A673 (cell line): ENCODE results near the gene PLA2G15.

Source experiments
- CTCF ChIP-seq: fragments of 300-800, 200-600 bp; sonication (generic); conservative IDR thresholded peaks from 2 replicates; pipeline ENCODE4 v1.5.1; 2017; ENCODE audit warnings: low read depth, mild to moderate bottlenecking, antibody characterized with exemption, low read length, moderate library complexity, mixed read lengths
- EZH2 ChIP-seq: fragments of 200-600 bp; sonication (generic); IDR thresholded peaks from 2 replicates; pipeline ENCODE4 v1.6.1; 2017; ENCODE audit warnings: borderline replicate concordance, low read depth, mild to moderate bottlenecking, mixed read lengths, antibody characterized with exemption, low read length; ENCODE audit not compliant: poor library complexity, severe bottlenecking

- TF ChIP-seq CTCF (no peak), EZH2 (no peak)
Observed at GRCh38 chr16:68246121-68246520, 948 bp downstream of the PLA2G15 start.
